ENCODE data around the gene ESCO1.

The ESCO1 gene

GRCh38 chr18:21489919-21490495 lies 110.5 kb downstream of the ESCO1 start:
- Mint-ChIP-seq H3K36me3 (ENCODE audit: low read depth) (peaks cover 3% of the 10 kb centered on the region), H3K4me3 (no peak overlapping the region), H3K4me1 (peaks cover 19% of the 10 kb centered on the region), H3K27me3 (ENCODE audit: low read depth) (no peaks in the 10 kb centered on the region), H3K27ac (no peak overlapping the region), H3K9me3 (no peaks in the 10 kb centered on the region)
- TF ChIP-seq, protein P1, sequence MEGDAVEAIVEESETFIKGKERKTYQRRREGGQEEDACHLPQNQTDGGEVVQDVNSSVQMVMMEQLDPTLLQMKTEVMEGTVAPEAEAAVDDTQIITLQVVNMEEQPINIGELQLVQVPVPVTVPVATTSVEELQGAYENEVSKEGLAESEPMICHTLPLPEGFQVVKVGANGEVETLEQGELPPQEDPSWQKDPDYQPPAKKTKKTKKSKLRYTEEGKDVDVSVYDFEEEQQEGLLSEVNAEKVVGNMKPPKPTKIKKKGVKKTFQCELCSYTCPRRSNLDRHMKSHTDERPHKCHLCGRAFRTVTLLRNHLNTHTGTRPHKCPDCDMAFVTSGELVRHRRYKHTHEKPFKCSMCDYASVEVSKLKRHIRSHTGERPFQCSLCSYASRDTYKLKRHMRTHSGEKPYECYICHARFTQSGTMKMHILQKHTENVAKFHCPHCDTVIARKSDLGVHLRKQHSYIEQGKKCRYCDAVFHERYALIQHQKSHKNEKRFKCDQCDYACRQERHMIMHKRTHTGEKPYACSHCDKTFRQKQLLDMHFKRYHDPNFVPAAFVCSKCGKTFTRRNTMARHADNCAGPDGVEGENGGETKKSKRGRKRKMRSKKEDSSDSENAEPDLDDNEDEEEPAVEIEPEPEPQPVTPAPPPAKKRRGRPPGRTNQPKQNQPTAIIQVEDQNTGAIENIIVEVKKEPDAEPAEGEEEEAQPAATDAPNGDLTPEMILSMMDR (IDR thresholded peaks at IDR 0.05; ENCODE audit: unreplicated experiment in 3 of 3): no peak

DNA sequence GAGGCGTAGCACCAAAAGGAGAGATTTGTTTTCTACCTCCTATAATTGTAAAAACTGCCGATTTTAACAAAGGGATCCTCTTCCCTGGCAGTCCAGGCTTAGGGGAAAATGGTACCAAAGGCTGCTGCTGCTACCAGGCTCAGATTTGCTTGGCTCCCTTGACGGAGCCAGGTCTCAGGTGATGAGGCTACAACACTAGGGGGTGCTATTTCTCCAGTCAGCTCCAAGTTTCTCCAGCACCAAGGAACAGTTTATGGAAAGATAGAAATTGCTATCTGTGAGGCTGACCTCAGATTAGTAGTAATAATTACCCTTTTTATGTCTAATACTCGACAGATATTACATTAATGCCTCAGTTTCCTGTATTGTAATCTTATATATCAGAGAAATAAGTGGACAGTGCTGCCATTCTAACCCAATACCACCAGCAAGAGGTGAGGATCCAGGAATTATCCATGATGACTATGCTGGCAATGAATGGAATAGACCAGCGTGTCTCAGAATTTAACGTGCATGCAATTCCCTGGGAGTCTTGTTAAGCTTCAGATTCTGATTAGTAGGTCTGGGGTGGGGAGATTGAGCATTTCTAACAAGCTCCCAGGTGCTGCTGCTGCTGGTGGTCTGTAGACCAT lies 111.3 kb downstream of the ESCO1 start:
- TF ChIP-seq, protein P1 (IDR thresholded peaks at IDR 0.05; ENCODE audit: unreplicated experiment in 3 of 3): peak; percentile 52 to 60 (median 54)
- H3K9me3 Mint-ChIP-seq: no peaks in the 10 kb centered on the region
- no peak overlapping the region for H3K27ac Mint-ChIP-seq
- no peaks in the 10 kb centered on the region for H3K27me3 Mint-ChIP-seq (ENCODE audit: low read depth)
- peaks cover 3% of the 10 kb centered on the region for H3K36me3 Mint-ChIP-seq (ENCODE audit: low read depth)
- H3K4me3 Mint-ChIP-seq: no peak overlapping the region
- H3K4me1 Mint-ChIP-seq: peaks cover 24% of the 10 kb centered on the region

- TF ChIP-seq, protein P1 (IDR thresholded peaks at IDR 0.05; ENCODE audit: unreplicated experiment in 3 of 3): no peak
- no peaks in the 10 kb centered on the region for H3K27me3 Mint-ChIP-seq (ENCODE audit: low read depth)
- H3K4me1 Mint-ChIP-seq: peaks cover 34% of the 10 kb centered on the region
- H3K4me3 Mint-ChIP-seq: peak overlapping the region in 1 of 3 experiments; percentile 49
- H3K27ac Mint-ChIP-seq: peak overlapping the region in 2 of 3 experiments; percentile 11 to 20
- H3K36me3 Mint-ChIP-seq (ENCODE audit: low read depth): no peaks in the 10 kb centered on the region
- H3K9me3 Mint-ChIP-seq: no peaks in the 10 kb centered on the region
Measured at GRCh38 chr18:21486905-21487437, 113.5 kb downstream of the ESCO1 start.

DNA sequence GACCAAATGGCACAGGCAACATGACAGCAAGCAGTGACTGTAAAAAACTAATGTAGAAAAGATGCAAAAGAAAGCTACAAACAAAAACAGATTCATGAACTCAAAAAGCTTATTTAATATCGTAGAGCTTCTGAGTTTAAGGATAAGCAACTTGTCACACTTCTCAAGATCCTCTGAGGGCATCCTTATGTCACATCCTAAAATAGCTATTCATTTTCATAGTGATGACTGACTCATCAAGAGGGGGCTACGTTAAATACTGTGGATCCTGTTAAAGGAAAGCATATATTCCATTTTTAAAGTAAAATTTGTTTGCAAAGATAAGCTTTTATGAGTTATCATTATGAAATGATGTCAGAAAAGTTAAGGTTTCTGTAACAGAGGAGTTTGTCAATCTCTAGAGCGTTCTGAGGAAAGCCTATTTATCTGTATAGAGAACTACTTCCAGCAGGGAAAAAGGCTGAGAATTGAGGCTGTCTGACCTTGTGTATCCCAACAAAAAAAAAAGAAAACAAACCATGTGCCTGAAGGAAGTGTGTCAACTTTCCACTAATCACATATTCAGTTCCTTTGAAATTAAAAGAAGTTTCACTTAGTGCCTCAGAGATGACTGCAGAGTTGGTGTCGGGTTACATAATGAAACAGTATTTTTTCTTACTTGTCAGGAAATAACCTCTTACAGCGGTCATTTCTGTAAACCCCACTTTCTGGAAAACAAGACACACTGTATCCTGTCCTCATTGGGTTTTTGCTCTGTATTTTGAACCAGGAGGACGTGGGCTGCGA lies 115.5 kb downstream of the ESCO1 start:
- Mint-ChIP-seq H3K4me3 (no peak overlapping the region), H3K27ac (peak overlapping the region in 1 of 3 experiments; percentile 9), H3K27me3 (ENCODE audit: low read depth) (no peaks in the 10 kb centered on the region), H3K36me3 (ENCODE audit: low read depth) (no peaks in the 10 kb centered on the region), H3K9me3 (no peaks in the 10 kb centered on the region), H3K4me1 (peaks cover 36% of the 10 kb centered on the region)
- TF ChIP-seq, protein P1 (IDR thresholded peaks at IDR 0.05; ENCODE audit: unreplicated experiment in 3 of 3): no peak

DNA sequence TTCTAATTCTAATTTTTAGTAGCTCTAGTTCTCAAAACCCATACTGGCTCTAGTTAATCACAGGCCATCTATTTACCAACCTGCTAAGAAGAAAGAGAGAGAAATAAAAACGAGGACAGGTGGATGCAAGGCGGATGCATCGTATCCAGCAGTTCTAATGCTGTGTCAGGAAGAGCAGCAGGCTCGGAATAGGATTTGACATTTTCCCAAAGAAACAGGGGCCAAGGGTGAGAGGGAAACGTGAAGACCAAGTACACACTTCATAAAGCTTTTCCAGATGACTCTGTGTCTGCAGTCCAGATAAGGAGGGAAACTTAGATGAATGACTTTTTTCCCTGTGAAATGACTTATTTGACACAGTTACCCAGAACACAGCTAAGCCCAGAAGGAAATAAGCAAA lies 117.5 kb downstream of the ESCO1 start:
- H3K4me1 Mint-ChIP-seq: peaks cover 36% of the 10 kb centered on the region
- TF ChIP-seq, protein P1 (IDR thresholded peaks at IDR 0.05; ENCODE audit: unreplicated experiment in 3 of 3): no peak
- H3K27ac Mint-ChIP-seq: no peak overlapping the region
- no peak overlapping the region for H3K4me3 Mint-ChIP-seq
- no peaks in the 10 kb centered on the region for H3K9me3 Mint-ChIP-seq
- no peaks in the 10 kb centered on the region for H3K36me3 Mint-ChIP-seq (ENCODE audit: low read depth)
- no peaks in the 10 kb centered on the region for H3K27me3 Mint-ChIP-seq (ENCODE audit: low read depth)
